Esophagus muscularis mucosa (tissue), 4 donors: ENCODE data around the gene SNX9.

ENCODE experiments used
- CTCF ChIP-seq, 3 experiments: fragments of 200-600 bp in 2 of 3; fragments of 450-650 bp in 1 of 3; sonication (generic) in 2 of 3; IDR thresholded peaks; one replicate each; pipeline ENCODE4 v1.5.1; 2017 to 2019; ENCODE audit warnings: antibody characterized with exemption in 3 of 3, mild to moderate bottlenecking in 2 of 3, moderate library complexity in 1 of 3
- EP300 ChIP-seq: sonication (generic); formaldehyde crosslinking; IDR thresholded peaks from one replicate; pipeline ENCODE4 v1.6.1; 2017; ENCODE audit warnings: antibody characterized with exemption
- POLR2A ChIP-seq: fragments of 450-650 bp; IDR thresholded peaks from one replicate; pipeline ENCODE4 v1.6.1; 2017; ENCODE audit warnings: antibody characterized with exemption, moderate library complexity, mild to moderate bottlenecking, low read depth
- POLR2AphosphoS5 ChIP-seq, 2 donors: sonication (generic); formaldehyde crosslinking; IDR thresholded peaks; one replicate each; pipeline ENCODE4 v1.6.1; 2017; ENCODE audit warnings: antibody characterized with exemption in 2 of 2

DNA sequence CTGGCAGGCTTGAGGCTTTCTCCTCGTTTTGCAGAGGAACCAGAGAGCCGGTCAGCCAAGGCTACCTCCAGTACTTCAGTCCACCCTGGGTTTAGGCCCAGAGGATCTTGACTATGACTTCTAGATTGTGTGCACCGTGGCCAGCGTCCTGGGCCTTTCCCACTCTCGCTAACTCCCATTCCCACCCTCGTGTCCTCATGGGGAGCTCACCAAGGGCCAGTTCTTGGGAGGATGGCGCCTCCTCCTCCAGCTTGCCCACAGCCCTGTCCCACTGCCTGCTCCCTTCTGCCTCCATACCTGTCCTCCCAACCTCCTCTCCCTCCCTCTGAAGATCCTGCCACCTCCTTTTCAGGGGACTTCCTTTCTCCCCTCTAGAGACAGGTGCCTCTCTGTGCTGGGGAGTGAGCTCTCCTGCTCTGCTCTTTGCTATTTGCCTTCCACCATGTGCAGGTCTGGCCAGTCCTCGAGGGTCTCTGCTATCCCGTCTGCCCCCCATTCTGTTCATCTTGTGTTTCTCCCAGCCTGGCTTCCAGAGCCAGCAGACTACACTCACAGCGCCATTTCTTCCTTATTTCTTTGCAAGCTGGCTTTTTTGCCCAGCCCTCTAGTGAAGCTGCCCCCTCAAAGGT, 154.2 kb downstream of the SNX9 start:
- TF ChIP-seq CTCF (IDR thresholded peaks at IDR 0.05) (no peak), POLR2AphosphoS5 (IDR thresholded peaks at IDR 0.05) (no peak), EP300 (no peak), POLR2A (no peak)
